Measurements from ENCODE around the gene PIWIL4.
A peak's percentile ranks its signal among the peaks of the same experiment; 100 is the strongest.

DNA sequence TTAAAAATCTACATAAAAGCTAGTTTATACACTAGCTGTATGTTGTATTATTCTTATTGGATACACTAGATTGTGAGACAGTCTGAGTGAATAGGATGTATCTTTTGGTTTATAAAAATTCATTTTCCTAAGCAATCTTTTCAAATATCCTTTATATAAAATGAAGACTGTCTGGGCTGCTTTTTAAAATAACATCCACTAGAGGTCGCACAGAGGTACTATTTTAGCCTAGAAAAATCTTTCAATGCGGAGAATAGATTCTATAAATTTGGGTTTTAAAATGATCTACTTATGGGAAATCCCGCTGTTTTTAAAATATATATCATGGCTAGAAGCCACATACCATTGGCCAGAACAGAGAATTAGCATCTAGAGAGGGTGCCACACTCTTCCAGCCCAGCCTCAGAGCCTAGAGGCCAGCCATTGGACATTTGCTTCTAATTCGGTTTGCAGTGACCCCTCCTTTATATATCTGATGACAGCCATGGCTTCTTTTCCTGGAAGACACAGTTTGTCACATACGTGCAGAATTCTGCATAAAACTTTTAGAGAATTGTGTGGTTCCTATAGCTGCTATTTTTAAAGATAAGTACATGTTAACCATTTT is 47.6 kb upstream of the PIWIL4 start:
- TF ChIP-seq, protein P1, sequence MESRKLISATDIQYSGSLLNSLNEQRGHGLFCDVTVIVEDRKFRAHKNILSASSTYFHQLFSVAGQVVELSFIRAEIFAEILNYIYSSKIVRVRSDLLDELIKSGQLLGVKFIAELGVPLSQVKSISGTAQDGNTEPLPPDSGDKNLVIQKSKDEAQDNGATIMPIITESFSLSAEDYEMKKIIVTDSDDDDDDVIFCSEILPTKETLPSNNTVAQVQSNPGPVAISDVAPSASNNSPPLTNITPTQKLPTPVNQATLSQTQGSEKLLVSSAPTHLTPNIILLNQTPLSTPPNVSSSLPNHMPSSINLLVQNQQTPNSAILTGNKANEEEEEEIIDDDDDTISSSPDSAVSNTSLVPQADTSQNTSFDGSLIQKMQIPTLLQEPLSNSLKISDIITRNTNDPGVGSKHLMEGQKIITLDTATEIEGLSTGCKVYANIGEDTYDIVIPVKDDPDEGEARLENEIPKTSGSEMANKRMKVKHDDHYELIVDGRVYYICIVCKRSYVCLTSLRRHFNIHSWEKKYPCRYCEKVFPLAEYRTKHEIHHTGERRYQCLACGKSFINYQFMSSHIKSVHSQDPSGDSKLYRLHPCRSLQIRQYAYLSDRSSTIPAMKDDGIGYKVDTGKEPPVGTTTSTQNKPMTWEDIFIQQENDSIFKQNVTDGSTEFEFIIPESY (IDR thresholded peaks at IDR 0.05; ENCODE audit: borderline replicate concordance, low read depth): no peak
- TF ChIP-seq, protein P2, sequence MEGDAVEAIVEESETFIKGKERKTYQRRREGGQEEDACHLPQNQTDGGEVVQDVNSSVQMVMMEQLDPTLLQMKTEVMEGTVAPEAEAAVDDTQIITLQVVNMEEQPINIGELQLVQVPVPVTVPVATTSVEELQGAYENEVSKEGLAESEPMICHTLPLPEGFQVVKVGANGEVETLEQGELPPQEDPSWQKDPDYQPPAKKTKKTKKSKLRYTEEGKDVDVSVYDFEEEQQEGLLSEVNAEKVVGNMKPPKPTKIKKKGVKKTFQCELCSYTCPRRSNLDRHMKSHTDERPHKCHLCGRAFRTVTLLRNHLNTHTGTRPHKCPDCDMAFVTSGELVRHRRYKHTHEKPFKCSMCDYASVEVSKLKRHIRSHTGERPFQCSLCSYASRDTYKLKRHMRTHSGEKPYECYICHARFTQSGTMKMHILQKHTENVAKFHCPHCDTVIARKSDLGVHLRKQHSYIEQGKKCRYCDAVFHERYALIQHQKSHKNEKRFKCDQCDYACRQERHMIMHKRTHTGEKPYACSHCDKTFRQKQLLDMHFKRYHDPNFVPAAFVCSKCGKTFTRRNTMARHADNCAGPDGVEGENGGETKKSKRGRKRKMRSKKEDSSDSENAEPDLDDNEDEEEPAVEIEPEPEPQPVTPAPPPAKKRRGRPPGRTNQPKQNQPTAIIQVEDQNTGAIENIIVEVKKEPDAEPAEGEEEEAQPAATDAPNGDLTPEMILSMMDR (IDR thresholded peaks at IDR 0.05): peak; percentile 87
- TF ChIP-seq POLR2AphosphoS5 (IDR thresholded peaks at IDR 0.05; ENCODE audit: low read depth, low read length): no peak
- TF ChIP-seq GABPA (IDR thresholded peaks at IDR 0.05; ENCODE audit: low read depth): no peak
- TF ChIP-seq TCF12 (IDR thresholded peaks at IDR 0.05): no peak
- TF ChIP-seq SIN3A (IDR thresholded peaks at IDR 0.05; ENCODE audit: borderline replicate concordance, low read depth, low read length): no peak

All from SK-N-SH (cell line).